ENCODE measurements around the gene DPY19L1.
"Not testable (repeated sequence)": the region's sequence is repeated elsewhere in the genome, so short reads cannot be mapped to it uniquely, and the experiment has no call there.

Gene DPY19L1

GRCh38 chr7:34984140-34984539, 53.1 kb downstream of the DPY19L1 start:
- ATAC-seq; H3K9me3 Mint-ChIP-seq; H3K36me3 Mint-ChIP-seq (ENCODE audit: low read depth); H3K27me3 Mint-ChIP-seq; DNase-seq; H3K4me3 Mint-ChIP-seq; H3K27ac Mint-ChIP-seq; H3K4me1 Mint-ChIP-seq: not testable (repeated sequence)

DNA sequence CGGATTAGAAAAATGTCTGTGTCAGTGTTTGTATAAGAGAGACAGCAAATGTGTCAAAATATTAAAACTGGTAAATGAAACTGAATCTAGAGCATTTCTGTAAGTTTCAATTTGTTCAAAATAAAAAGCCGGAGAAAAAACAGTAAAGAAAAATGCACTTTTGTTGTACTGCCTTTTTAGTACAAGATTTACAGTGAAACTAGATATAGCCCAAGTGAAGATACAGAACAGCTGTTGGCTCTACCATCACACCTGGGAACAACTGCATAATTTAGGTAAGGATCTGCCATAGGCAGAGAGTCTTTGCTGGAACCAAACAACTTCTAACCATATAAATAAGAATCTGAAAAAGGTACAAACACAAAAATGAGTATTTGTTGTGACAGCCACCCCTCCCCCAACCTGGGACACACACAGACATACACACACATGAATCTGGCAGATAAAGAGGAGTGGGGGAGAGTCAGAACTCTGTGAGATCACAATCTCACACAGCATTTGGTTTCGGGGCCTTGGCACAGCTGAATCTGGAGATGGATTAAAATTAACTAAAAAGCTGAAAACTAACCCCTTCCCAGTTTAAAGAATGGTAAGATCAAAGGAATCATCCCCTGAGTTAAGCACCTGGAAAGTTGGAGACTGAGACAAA, 54.8 kb downstream of the DPY19L1 start:
- no peak overlapping the region for H3K4me3 Mint-ChIP-seq
- DNase-seq (no peak), ATAC-seq (no peak)
- no peak overlapping the region for H3K27ac Mint-ChIP-seq
- peaks cover 9% of the 10 kb centered on the region for H3K36me3 Mint-ChIP-seq (ENCODE audit: low read depth)
- H3K27me3 Mint-ChIP-seq, result no peaks in the 10 kb centered on the region
- no peaks in the 10 kb centered on the region for H3K9me3 Mint-ChIP-seq
- no peaks in the 10 kb centered on the region for H3K4me1 Mint-ChIP-seq

DNA sequence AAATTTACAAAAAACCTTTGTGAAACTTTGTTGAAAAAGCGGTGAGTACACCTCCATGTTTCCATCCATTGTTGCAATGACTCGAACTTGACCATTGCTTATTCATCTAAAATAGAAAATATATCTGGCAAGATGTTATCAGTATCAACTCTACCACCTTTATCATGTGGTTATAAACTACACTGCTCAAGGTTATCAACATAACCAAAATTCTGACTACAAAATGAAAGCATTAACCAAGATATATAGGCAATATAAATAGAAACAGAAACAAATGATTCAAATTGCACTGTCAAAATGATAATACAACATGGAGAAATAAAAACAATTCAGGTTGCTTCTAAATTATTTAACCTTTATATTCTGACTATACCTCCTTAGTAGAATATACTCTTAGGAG, 58.2 kb downstream of the DPY19L1 start:
- not testable (repeated sequence) for ATAC-seq; H3K27me3 Mint-ChIP-seq; H3K36me3 Mint-ChIP-seq (ENCODE audit: low read depth); H3K4me3 Mint-ChIP-seq; DNase-seq; H3K4me1 Mint-ChIP-seq; H3K9me3 Mint-ChIP-seq; H3K27ac Mint-ChIP-seq

DNA sequence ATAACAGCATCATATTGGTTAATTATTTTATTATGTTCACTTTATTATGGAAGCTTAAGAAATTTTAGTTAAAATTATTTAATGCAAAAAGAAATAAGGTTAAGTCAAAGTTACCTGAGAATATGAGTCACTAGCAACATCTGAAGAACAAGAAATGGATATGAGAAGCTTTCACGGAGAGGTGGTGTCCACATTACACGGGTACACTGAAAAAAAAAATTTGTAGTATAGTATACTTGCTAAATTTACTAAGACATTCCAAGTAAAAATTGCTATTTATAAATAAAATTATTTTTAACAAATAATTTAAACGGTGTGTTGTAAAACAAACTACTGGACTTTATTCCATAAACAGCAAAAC, 63.9 kb downstream of the DPY19L1 start:
- Mint-ChIP-seq H3K4me1 (peaks cover 4% of the 10 kb centered on the region), H3K36me3 (ENCODE audit: low read depth) (peaks cover 9% of the 10 kb centered on the region), H3K27ac (no peak overlapping the region), H3K27me3 (no peaks in the 10 kb centered on the region), H3K9me3 (no peaks in the 10 kb centered on the region), H3K4me3 (no peak overlapping the region)
- DNase-seq, result no peak
- ATAC-seq, result no peak

DNA sequence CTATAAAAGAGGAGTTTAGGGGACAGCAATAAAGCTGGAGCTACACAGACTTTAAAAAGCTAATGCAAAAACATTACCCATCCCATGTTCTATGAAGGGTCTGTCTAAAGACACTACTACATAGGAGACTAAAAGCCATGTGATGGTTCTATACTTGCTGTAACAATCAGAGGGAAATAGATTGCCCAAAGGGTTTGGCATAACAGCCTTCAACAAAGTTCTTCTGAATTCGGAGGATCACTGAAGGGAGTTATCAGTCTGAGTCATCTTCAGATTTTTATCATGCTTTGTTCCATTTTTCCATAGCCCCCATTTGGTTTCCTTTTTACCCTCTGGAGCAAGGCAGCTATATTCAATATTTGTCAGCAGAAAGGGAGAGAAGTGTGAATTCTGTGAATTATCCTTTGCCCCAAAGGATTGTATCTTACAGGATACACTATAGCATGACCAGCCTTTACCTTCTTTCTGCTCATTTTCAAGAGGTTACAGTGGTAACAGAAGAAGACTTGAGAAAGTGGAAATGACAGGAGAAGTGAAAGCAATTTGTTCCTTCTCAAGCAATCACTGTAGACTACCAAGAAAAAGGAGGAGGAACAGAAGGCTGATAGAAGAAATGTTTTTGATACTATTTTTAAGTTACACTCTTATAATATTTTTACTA, 64.4 kb downstream of the DPY19L1 start:
- not testable (repeated sequence) for H3K36me3 Mint-ChIP-seq (ENCODE audit: low read depth); DNase-seq; H3K27ac Mint-ChIP-seq; H3K27me3 Mint-ChIP-seq; ATAC-seq; H3K9me3 Mint-ChIP-seq; H3K4me1 Mint-ChIP-seq; H3K4me3 Mint-ChIP-seq

- H3K4me1 Mint-ChIP-seq, H3K27me3 Mint-ChIP-seq: not testable (repeated sequence)
Measured at GRCh38 chr7:34967818-34968217, 69.5 kb downstream of the DPY19L1 start.

DNA sequence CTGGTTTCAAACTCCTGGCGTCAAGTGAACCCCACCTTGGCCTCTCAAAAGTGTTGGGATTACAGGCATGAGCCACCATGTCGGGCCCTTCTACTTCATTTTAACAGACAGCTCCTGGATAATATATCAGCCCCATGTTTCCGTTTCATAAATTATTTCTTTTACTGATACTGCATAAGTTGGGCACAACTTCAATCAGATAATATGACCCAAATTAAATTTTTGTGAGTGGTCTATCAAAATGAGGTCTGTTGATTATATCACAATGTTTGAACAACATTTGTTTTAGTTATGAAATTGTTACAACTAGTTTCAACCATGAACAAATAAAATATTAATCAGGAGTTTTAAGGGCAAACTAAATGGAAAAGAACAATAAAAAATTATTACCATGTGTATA, 70.8 kb downstream of the DPY19L1 start:
- H3K27ac Mint-ChIP-seq; H3K27me3 Mint-ChIP-seq; H3K9me3 Mint-ChIP-seq; H3K36me3 Mint-ChIP-seq (ENCODE audit: low read depth); H3K4me1 Mint-ChIP-seq; DNase-seq; H3K4me3 Mint-ChIP-seq; ATAC-seq: not testable (repeated sequence)

More at GRCh38 chr7:34967818-34968217, 69.5 kb downstream of the DPY19L1 start:
- DNase-seq; H3K9me3 Mint-ChIP-seq; H3K27ac Mint-ChIP-seq; H3K36me3 Mint-ChIP-seq (ENCODE audit: low read depth); ATAC-seq; H3K4me3 Mint-ChIP-seq: not testable (repeated sequence)

DNA sequence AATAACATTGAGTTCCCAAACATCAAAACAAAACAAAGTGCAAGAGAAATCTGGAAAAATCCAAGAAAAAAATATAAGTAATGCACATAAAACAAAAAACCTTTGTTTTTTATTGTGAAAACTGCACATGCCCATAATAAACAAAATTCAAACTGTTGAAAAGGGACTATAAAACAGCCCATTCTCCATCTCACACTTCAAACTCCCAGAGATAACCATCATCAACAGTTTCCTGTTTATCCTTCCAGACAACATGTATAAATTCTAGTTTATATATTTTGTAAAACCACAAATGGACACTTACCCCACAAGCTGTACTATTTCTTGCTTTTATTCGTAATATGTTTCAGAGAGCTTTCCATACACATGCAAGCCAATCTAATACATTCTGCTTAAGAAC, 79.3 kb downstream of the DPY19L1 start:
- no peak for ATAC-seq
- Mint-ChIP-seq H3K4me3 (no peak overlapping the region), H3K9me3 (no peaks in the 10 kb centered on the region), H3K27me3 (no peaks in the 10 kb centered on the region), H3K27ac (no peak overlapping the region), H3K4me1 (no peaks in the 10 kb centered on the region), H3K36me3 (ENCODE audit: low read depth) (peaks cover 8% of the 10 kb centered on the region)
- DNase-seq, result no peak

DNA sequence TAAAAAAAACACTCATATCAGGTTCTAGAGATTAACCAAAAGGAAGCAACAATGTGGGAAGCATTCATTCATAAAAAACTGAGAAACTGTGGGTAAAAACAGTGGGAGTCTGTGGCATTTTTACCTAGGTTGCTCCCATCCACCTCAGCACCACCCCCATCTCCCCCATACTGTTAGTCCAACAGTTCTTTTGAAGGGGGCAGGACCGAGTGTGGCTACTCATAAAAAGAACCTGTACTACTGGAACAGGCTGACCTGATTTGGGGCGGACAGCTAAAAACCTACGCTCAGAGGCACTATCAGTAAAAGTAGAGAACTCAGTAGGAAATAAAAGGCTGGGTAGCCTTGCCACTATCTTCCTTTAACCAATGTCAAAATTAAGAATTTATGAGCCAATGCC, 84.5 kb downstream of the DPY19L1 start:
- no peaks in the 10 kb centered on the region for H3K27me3 Mint-ChIP-seq
- no peak overlapping the region for H3K27ac Mint-ChIP-seq
- ATAC-seq, result no peak
- H3K9me3 Mint-ChIP-seq, result no peaks in the 10 kb centered on the region
- no peak overlapping the region for H3K4me3 Mint-ChIP-seq
- no peak for DNase-seq
- H3K36me3 Mint-ChIP-seq (ENCODE audit: low read depth), result peaks cover 4% of the 10 kb centered on the region
- no peaks in the 10 kb centered on the region for H3K4me1 Mint-ChIP-seq

GRCh38 chr7:34949361-34949760, 87.9 kb downstream of the DPY19L1 start:
- no peak overlapping the region for H3K27ac Mint-ChIP-seq
- ATAC-seq, result no peak
- no peak for DNase-seq
- no peak overlapping the region for H3K4me3 Mint-ChIP-seq
- no peaks in the 10 kb centered on the region for H3K9me3 Mint-ChIP-seq
- H3K36me3 Mint-ChIP-seq (ENCODE audit: low read depth), result peaks cover 4% of the 10 kb centered on the region
- H3K27me3 Mint-ChIP-seq, result no peaks in the 10 kb centered on the region
- H3K4me1 Mint-ChIP-seq, result no peaks in the 10 kb centered on the region

DNA sequence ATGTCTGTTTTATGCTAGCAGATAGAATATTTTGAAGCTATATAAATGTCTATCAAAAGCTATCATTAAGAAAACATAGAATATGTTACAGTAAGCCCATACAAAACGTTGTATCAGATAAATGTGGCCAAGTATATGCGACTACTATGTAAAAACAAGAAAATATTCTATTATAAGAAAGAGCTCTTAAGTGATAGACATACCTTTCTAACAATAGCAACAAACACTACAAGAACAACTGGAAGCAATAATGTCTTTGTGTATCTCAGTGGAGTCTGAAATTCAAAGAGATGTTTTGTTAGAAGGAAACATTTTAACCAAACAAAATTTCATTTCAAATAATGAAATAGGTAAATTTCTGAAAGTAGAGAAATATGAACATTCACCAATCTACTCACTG, 89.9 kb downstream of the DPY19L1 start:
- not testable (repeated sequence) for H3K9me3 Mint-ChIP-seq; H3K27me3 Mint-ChIP-seq; H3K4me3 Mint-ChIP-seq; DNase-seq; H3K36me3 Mint-ChIP-seq (ENCODE audit: low read depth); H3K27ac Mint-ChIP-seq; H3K4me1 Mint-ChIP-seq; ATAC-seq

DNA sequence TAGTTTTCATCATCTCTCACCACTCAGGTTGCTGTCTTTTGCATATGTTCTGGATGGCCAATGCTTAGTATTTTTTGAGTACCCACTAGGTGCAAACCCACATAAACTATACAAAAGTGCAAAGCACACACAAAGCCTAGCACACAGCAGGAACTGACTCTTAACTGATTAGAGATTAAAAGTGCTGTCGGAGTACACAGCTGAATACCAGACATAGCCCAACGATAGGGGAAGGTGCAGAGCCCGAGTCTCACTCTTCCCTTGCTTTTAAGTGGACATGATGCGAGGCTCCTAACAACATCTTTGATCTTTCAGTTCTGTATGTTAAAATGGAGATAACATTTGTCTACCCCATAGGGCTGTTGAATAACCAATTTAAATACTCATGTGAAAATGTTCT, 90.8 kb downstream of the DPY19L1 start:
- ATAC-seq (no peak), DNase-seq (no peak)
- no peak overlapping the region for H3K4me3 Mint-ChIP-seq
- H3K4me1 Mint-ChIP-seq, result no peaks in the 10 kb centered on the region
- H3K36me3 Mint-ChIP-seq (ENCODE audit: low read depth), result peaks cover 4% of the 10 kb centered on the region
- no peaks in the 10 kb centered on the region for H3K27me3 Mint-ChIP-seq
- H3K27ac Mint-ChIP-seq, result no peak overlapping the region
- no peaks in the 10 kb centered on the region for H3K9me3 Mint-ChIP-seq

GRCh38 chr7:34945894-34946477, 91.3 kb downstream of the DPY19L1 start:
- H3K36me3 Mint-ChIP-seq (ENCODE audit: low read depth); DNase-seq; H3K4me3 Mint-ChIP-seq; H3K4me1 Mint-ChIP-seq; ATAC-seq; H3K9me3 Mint-ChIP-seq; H3K27ac Mint-ChIP-seq; H3K27me3 Mint-ChIP-seq: not testable (repeated sequence)

DNA sequence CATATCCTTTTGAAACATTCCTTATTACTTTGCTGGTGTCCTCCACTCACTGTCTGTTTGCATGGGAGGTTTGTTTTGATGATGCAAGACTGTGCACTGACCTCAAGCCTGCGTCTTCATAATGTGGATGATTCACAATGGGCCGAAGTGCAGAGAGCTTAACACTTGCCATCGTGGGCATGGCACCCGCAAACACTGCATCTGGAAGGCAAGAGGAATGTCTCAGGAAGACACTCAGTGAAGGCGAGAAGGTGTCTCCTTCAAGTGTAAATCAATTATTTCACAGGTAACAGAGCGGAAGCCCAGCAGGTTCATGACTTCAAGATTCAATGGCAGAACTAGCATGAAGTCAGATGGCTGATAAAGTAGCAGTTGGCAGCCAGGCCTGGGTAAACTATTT, 98.1 kb downstream of the DPY19L1 start:
- H3K36me3 Mint-ChIP-seq (ENCODE audit: low read depth), result peaks cover 13% of the 10 kb centered on the region
- H3K4me1 Mint-ChIP-seq, result no peaks in the 10 kb centered on the region
- ATAC-seq (no peak), DNase-seq (no peak)
- H3K27me3 Mint-ChIP-seq, result no peaks in the 10 kb centered on the region
- no peak overlapping the region for H3K27ac Mint-ChIP-seq
- H3K9me3 Mint-ChIP-seq, result no peaks in the 10 kb centered on the region
- H3K4me3 Mint-ChIP-seq, result no peak overlapping the region

DNA sequence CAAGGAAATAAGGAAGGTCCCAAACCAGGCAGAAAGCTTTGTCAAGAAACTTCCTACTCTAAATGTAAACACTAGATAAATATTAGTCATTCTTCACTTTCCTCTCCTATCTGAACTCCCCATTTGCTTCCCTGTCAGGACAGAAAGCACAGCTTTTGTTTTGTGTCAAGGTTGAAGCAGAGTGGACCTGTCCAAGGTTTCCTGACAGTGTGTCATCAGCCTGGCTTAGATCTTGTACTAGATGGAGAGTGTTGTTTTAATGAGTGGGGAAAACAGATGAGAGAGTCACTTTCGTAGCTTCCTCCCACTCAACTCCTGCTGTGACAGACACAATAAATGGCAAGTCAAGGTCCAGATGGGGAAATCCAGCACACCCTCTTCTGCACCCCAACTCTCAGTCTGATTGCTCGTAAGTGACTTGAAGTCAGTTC, 101.5 kb downstream of the DPY19L1 start:
- H3K36me3 Mint-ChIP-seq (ENCODE audit: low read depth), result peaks cover 15% of the 10 kb centered on the region
- H3K27ac Mint-ChIP-seq, H3K4me3 Mint-ChIP-seq, H3K27me3 Mint-ChIP-seq, DNase-seq, H3K9me3 Mint-ChIP-seq, H3K4me1 Mint-ChIP-seq: not testable (repeated sequence)
- ATAC-seq, result peak; percentile 36
